Stimulated activated CD8-positive, alpha-beta memory T cell treated with anti-CD3 and anti-CD28 coated beads, Interleukin-12 subunit alpha, Interleukin-12 subunit beta, amount 100 ng/mL, for 1 hour (primary cell): ENCODE results near the gene SHISA7.
A peak's percentile ranks its signal among the peaks of the same experiment; 100 is the strongest.
"Not testable (repeated sequence)": the region's sequence is repeated elsewhere in the genome, so short reads cannot be mapped to it uniquely, and the experiment has no call there.

Experiments used
- DNase-seq: peaks from one replicate; pipeline ENCODE4 v3.0.0-alpha.2; 2020; ENCODE audit warnings: low read depth

Gene SHISA7

DNA sequence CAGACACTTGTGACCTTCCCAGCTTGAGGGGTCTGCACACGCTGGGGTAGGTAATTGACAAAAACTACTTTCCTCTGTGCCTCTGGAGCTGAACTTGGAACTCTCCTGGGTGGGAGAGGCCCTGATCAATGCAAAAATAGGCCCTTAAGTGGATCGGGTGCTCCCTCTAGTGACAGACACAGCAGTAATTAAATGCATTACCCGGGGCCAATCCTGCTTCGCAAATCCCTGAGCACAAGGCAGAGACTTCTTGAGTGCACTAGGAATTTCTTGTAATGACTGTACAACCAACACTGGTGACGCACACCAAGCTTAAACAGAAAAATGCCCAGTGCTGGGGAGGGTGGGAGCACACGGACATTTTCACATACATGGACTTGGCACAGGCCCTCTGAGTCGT is 24.9 kb downstream of the SHISA7 start:
- DNase-seq: peak; percentile 24

GRCh38 chr19:55410168-55410567 is 32.9 kb downstream of the SHISA7 start:
- DNase-seq: no peak

DNA sequence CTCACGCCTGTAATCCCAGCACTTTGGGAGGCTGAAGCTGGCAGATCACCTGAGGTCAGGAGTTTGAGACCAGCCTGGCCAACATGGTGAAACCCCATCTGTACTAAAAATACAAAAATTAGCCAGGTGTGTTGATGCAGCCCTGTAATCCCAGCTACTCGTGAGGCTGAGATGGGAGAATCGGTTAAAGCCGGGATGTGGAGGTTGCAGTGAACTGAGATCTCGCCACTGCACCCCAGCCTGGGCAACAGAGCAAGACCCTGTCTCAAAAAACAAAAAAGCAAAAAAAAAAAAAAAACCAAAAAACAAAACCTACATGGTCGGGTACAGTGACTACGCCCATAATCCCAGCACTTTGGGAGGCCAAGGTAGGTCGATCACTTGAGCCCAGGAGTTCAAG is 33.9 kb downstream of the SHISA7 start:
- not testable (repeated sequence) for DNase-seq

GRCh38 chr19:55408533-55408872 is 34.6 kb downstream of the SHISA7 start:
- no peak for DNase-seq

GRCh38 chr19:55407800-55408532 is 35.1 kb downstream of the SHISA7 start:
- DNase-seq: peak; percentile 94

GRCh38 chr19:55407550-55407799 is 35.6 kb downstream of the SHISA7 start, which contains the start of gene UBE2S:
Gene UBE2S, minus strand, starts transcription at chr19:55407788. Its CDS starts 199 bp downstream, at chr19:55407589.
- not testable (repeated sequence) for DNase-seq

DNA sequence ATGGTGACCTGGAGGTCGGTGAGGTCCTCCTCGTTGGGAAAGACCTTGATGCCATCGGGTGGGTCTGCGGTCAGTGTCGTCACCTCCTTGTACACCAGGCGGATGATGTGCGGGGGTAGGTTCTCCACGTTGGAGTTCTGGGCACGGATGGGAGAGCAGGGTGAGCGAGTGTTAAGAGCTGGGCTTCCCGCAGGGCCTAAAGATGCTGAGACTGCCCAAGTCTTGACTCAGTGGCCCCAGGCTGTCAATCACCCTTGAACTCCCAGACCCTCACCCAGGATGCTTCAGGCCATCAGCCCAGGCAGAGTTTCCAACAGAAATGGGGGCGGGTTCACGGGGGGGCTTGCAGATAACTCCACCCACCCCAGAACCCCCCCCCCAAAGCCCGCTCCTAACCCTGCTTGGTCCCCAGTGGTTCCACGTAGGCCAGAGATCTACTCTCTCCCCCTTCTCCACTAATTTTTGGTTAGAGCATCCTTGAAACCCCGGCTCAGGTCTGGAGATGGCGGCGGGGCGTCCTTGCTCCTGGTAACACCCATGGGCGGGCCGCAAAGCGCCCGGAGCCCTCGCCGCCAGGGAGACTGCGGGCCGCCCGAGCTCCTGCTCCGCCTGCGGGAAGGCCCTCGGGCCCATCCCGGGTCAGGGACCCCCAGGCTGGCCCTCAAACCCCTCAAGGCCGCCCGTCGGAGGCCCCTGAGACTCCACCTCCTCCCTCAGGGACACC is 36.1 kb downstream of the SHISA7 start:
- DNase-seq: no peak

- DNase-seq: no peak
Observed at GRCh38 chr19:55406091-55406825, 36.8 kb downstream of the SHISA7 start.

GRCh38 chr19:55405638-55406037 is 37.5 kb downstream of the SHISA7 start:
- no peak for DNase-seq

- DNase-seq: no peak
Observed at GRCh38 chr19:55402509-55402908, 40.6 kb downstream of the SHISA7 start.

DNA sequence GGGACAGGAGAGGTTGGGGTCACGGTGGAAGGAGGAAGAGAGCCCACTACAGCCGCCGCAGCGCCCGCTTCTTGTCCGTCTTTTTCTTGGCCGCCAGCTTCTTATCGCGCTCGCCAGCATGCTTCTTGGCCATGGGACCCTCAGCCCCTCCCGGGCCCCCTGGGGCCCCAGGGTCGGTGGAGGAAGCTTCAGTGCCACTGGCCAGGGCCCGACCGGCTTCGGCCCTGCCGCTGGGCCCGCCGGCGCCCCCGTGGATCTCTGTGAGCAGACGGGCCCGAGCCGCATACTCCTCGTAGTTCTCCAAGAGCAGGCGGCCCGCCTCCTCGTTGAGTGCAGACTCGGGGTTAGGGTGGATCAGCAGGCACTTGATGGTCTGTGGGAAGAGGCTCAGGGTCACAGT is 41.7 kb downstream of the SHISA7 start:
- not testable (repeated sequence) for DNase-seq

DNA sequence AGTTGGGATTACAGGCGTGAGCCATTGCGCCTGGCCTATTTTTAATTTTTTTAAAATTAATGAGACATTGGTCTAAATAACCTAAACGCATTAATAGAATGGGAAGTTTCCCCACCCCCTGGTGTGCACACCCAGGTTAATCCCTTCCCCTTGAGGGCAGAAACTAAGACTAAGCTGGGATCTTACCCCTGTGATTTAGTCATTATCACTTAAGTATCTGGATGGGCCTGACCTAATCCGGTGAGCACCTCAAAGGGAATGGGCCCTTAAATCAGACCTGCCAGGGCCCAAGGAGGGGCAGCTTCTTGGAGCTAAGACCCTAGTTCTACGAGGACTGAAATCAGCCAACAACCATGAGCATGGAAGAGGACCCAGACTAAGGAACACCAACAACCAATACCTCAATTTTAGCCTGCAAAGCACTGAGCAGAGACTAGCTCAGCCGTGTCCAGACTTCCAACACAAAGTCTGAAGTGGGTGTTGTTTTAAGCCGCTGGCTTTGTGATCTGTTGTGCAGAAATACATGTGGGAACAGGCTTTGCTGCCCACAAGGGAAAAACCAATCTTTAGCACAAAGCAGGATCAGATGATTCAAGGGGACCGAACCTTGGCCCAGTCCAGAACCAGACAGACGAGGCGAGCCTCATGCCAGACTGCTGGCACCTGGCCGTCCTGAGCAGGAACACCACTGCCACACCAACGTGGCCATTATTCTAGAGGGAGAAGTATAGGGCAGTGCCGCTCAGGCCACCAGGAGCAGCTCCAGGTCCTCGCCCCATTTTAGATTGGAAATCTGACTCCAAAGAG is 42.6 kb downstream of the SHISA7 start:
- DNase-seq: no peak

- DNase-seq: no peak
Observed at GRCh38 chr19:55398200-55398925, 44.7 kb downstream of the SHISA7 start.

- no peak for DNase-seq
Observed at GRCh38 chr19:55392820-55393761, 50.0 kb downstream of the SHISA7 start.

DNA sequence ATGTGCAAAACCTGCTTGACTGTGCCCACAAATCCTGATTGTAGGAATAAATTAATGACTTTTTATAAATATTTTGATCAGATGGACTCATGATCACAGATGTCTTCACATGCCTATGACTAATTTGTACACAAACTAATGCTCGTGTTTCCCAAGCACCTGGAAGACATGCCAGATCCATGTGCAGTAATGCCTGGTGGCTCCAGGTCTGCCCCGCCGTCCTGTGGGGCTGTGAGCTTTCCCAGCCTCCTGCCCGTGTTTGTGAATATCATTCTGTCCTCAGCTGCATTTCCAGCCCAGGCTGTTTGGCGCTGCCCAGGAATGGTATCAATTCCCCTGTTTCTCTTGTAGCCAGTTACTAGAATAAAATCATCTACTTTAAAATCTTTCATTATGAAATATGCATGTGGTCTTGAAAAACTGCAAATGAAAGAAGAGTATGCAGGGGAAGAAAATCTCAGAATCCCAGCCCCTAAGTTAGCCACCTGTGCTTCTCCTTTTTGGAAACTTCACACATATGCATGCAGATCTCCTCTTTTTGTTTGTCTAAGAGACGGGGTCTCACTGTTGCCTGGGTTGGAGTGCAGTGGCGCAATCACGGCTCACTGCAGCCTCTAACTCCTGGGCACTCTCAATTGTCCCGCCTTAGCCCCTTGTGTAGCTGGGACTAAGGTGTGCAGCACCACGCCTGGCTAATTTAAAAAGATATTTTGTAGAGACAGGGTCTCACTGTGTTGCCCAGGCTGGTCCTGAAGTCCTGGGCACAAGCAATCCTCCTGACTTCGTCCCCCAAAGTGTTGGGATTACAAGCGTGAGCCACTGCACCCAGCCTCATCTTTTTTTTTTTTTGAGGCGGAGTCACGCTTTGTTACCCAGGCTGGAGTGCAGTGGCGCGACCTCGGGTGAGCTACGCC is 51.1 kb downstream of the SHISA7 start:
- no peak for DNase-seq

GRCh38 chr19:55391191-55391670 is 51.9 kb downstream of the SHISA7 start:
- DNase-seq: no peak

DNA sequence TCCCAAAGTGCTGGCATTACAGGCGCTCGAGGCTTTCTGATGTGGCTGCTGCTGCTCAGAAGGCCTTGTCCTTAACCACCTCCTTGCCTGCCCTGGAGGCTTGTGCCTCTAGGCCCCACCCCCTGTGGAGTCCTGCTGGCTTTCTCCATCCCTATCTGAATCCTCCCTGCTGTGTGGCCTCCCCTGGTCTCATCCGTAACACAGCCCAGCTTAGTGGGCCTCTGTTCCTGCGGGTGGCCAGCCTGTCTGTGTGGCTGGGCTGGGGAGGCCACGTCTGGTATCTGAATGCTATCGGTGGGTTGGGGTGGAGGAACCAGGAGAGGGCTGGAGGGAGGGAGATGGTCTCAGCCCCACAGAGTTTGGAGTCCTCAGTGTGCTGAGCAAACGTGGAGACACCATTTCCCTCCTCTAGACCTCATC is 52.6 kb downstream of the SHISA7 start:
- DNase-seq: no peak

DNA sequence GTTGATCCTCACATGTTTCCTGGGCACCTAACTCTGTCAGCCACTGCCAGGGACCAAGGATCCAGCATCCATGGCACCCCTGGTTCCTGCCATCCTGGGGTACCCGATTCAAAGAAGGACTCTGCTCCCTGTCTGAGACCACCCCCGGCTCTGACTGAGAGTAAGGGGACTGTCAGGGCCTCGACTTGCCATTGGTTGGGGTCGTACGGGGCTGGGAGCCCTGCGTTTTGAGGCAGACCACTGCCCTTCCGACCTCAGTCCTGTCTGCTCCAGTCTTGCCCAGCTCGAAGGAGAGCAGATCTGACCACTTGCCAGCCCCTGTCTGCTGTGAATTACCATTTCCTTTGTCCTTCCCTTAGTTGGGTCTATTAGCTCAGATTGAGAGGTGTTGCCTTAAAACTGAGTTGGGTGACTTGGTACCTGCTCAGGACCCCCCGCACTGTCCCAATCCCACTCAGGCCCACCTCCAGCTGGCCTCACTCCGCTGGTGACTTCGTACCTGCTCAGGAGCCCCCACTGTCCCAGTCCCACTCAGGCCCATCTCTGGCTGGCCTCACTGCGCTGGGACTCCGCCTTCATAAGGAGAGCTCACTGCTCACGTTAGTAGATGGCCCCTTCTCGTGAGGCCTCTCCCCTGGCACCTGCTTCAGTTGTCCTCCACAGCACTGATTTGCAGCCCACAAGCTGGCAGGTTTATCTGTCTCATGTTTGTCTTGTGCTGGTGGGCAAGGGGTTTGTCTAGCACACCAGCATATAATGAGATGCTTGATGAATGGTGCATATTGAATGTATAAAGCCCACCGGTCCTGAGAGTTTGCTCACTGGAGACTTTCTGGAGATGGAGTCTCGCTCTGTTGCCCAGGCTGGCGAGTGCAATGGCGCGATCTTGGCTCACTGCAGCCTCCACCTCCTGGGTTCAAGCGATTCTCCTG is 53.4 kb downstream of the SHISA7 start:
- no peak for DNase-seq
